Activated B cell treated with CpG ODN at 0.5 μM for 24 hours (primary cell): ENCODE results near the gene PPP1R37. TPM values are rescaled to one million over a fixed set of nuclear protein-coding genes. Genes with fewer than 3 reads are reported as not detected.

Source experiments
- ATAC-seq: fragments of 200-7000 bp; cut with Tn5 transposase; one replicate; pipeline ENCODE4 v1.10.0; 2021; ENCODE audit warnings: low read depth, mild to moderate bottlenecking, moderate library complexity
- CTCF ChIA-PET: fragments of 350-600 bp; sonication (Branson Sonifier 250); formaldehyde crosslinking; loops from one replicate; lab custom pipeline; 2021; ENCODE audit warnings: antibody characterized with exemption; lab: Charles Lee
- POLR2A ChIA-PET: fragments of 350-600 bp; sonication (Branson Sonifier 250); formaldehyde crosslinking; loops from one replicate; lab custom pipeline; 2021; ENCODE audit warnings: antibody characterized with exemption; lab: Charles Lee
- DNase-seq: peaks from one replicate; pipeline ENCODE4 v3.0.0; 2022
- H3K27ac Mint-ChIP-seq: one replicate; pipeline ENCODE4 v1.8.0; 2020; ENCODE audit warnings: mixed read lengths
- H3K27me3 Mint-ChIP-seq: one replicate; pipeline ENCODE4 v1.8.0; 2021; ENCODE audit warnings: mixed read lengths
- H3K36me3 Mint-ChIP-seq: one replicate; pipeline ENCODE4 v1.8.0; 2021; ENCODE audit warnings: low read depth, mixed read lengths
- H3K4me1 Mint-ChIP-seq: one replicate; pipeline ENCODE4 v1.8.0; 2021; ENCODE audit warnings: mixed read lengths
- H3K4me3 Mint-ChIP-seq: one replicate; pipeline ENCODE4 v1.8.0; 2020; ENCODE audit warnings: mild to moderate bottlenecking, mixed read lengths
- H3K9me3 Mint-ChIP-seq: one replicate; pipeline ENCODE4 v1.8.0; 2020; ENCODE audit warnings: mixed read lengths
- CTCF ChIP-seq: fragments of 200-600 bp; IDR thresholded peaks from one replicate; pipeline ENCODE4 v1.8.0; 2022; ENCODE audit warnings: antibody characterized with exemption, mild to moderate bottlenecking
- intact Hi-C: fragments of 100-400 bp; cut with micrococcal nuclease; formaldehyde crosslinking; loops from one replicate; pipeline ENCODE4 v1.15.1; 2024
- total RNA-seq: library from RNA; stranded (reverse); gene quantifications from 2 replicates; pipeline ENCODE4 v1.2.3, GENCODE V29; 2022

PPP1R37 gene
- total RNA-seq, 1 donor from 2014 or later = 27.2 TPM

GRCh38 chr19:45160870-45161737 lies 68.1 kb downstream of the PPP1R37 start, which contains the start of gene NKPD1:
TSS of gene NKPD1 (minus strand) at chr19:45160982. CDS start at chr19:45160150, 832 bp downstream.
- no peak for DNase-seq
- Mint-ChIP-seq H3K4me3 (no peak within 1 kb of the TSS), H3K27ac (no peak within 1 kb of the TSS), H3K36me3 (no peaks in the 10 kb centered on the region), H3K27me3 (peaks cover 31% of the 10 kb centered on the region), H3K4me1 (peaks cover 17% of the 10 kb centered on the region), H3K9me3 (no peaks in the 10 kb centered on the region)
- no peak for TF ChIP-seq CTCF
- ChIA-PET CTCF (no interaction called here), POLR2A (no interaction called here)
- intact Hi-C loops = no loop called here
- ATAC-seq = no peak

DNA sequence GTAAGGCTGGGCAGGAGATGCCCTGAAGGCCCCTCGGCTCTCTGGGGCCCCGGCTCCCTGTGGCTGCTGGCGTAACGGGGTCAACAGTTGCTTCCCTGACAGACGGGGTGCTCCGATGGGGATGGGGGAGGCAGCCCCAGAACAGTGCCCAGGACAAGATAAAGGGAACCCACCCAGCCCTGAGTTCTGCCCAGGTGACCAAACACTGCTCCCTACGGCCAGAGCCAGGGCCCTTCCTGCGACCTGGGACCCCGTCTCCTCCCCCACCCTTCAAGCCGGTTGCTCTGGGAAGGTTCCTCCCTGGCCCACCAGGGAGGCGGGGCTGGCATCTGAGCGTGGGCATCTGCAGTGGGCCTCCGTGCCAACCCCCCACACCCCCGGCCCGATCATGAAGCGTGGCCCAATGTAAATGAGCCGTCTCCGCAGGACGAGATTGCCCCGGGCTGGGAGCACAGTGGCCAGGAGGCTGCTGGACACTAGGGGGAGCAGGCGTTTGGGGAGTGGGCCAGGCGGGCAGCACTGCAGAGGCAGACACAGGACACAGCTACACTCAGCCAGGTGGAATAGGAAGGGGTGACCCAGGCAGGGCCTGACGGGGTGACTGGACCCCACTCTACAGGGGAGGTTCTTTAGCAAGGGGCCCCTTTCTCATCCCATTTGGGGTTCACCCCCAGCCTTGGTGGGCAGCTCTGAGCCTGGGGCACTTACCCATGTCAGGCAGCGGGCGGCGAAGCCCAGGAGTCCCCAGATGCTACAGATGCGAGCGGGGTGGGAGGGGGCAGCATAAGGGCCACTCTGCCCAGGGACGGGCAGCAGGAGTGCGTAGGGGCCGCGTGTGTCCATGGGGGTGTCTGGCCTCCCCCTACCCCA lies 69.0 kb downstream of the PPP1R37 start:
- POLR2A ChIA-PET = no interaction called here
- no peaks in the 10 kb centered on the region for H3K9me3 Mint-ChIP-seq
- H3K4me3 Mint-ChIP-seq = no peak overlapping the region
- ATAC-seq (no peak), DNase-seq (no peak)
- H3K4me1 Mint-ChIP-seq = peaks cover 17% of the 10 kb centered on the region
- no peak overlapping the region for H3K27ac Mint-ChIP-seq
- H3K36me3 Mint-ChIP-seq = no peaks in the 10 kb centered on the region
- TF ChIP-seq CTCF = no peak
- H3K27me3 Mint-ChIP-seq = peaks cover 25% of the 10 kb centered on the region
- CTCF ChIA-PET = no interaction called here
- intact Hi-C loops = no loop called here

DNA sequence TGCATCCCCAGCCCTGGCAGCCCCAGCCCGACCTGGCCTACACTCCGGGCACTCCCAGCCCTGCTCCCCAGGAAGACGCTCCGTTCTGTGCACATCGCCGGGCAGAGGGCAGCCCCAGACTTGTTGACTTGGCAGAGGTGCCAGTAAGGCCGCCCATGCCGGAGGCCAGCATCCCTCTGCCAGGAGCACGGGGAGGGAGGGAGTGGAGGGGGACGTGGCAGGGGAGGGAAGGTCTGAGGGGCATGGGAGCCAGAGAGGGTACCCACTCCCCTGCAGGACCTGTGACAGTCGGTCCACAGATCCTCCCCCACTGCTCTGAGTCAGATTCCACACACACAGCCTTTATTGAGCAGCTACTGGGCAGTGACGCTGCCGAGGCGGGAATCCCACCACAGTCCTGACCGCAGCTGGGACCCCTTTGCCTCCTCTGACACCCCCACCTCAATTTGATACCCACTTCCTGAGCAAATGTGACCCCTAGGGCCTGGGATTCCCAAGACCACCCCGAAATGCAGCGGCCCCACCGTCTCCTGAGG lies 69.7 kb downstream of the PPP1R37 start:
- Mint-ChIP-seq H3K27ac (no peak overlapping the region), H3K4me3 (no peak overlapping the region), H3K9me3 (no peaks in the 10 kb centered on the region), H3K36me3 (no peaks in the 10 kb centered on the region), H3K27me3 (peaks cover 21% of the 10 kb centered on the region), H3K4me1 (peaks cover 17% of the 10 kb centered on the region)
- POLR2A ChIA-PET = no interaction called here
- DNase-seq (no peak), ATAC-seq (no peak)
- intact Hi-C loops = no loop called here
- TF ChIP-seq CTCF = no peak
- CTCF ChIA-PET = no interaction called here

GRCh38 chr19:45163156-45163555 lies 70.2 kb downstream of the PPP1R37 start:
- CTCF ChIA-PET = no interaction called here
- no peaks in the 10 kb centered on the region for H3K36me3 Mint-ChIP-seq
- no peaks in the 10 kb centered on the region for H3K9me3 Mint-ChIP-seq
- H3K27me3 Mint-ChIP-seq = peaks cover 17% of the 10 kb centered on the region
- peaks cover 17% of the 10 kb centered on the region for H3K4me1 Mint-ChIP-seq
- POLR2A ChIA-PET = interaction anchor here (2.2 kb wide), 1 partner anchor 15 kb away, joined by 20 read pairs; the partner anchor contains the start of genes BLOC1S3 and TRAPPC6A
- no peak for DNase-seq
- ATAC-seq = no peak
- intact Hi-C loops = no loop called here
- no peak overlapping the region for H3K27ac Mint-ChIP-seq
- H3K4me3 Mint-ChIP-seq = no peak overlapping the region
- no peak for TF ChIP-seq CTCF
